HCT116 (cell line): Measurements from ENCODE around the gene CNTNAP5. TPM values are rescaled to one million over a fixed set of nuclear protein-coding genes. Genes with fewer than 3 reads are reported as not detected.

ENCODE experiments used
- ATAC-seq: fragments of 200-7000 bp; cut with Tn5 transposase; 2 replicates; pipeline ENCODE4 v1.9.1; 2020; ENCODE audit warnings: mild to moderate bottlenecking, moderate library complexity
- BruUV-seq: library from RNA; stranded (reverse); fragments of 400-500 nt; replicated peaks from 2 replicates; lab custom pipeline; 2021; lab: Mats Ljungman, UMichigan
- CTCF ChIA-PET: fragments of 300-600 bp; sonication (Branson Sonifier 250); formaldehyde crosslinking; loops from one replicate; lab custom pipeline; 2021; ENCODE audit warnings: antibody characterized with exemption; lab: Charles Lee
- POLR2A ChIA-PET: fragments of 300-600, 350-600 bp; sonication (Branson Sonifier 250); formaldehyde crosslinking; loops from one replicate; lab custom pipeline; 2021; ENCODE audit warnings: antibody characterized with exemption; lab: Charles Lee
- RAD21 ChIA-PET, 2 experiments: fragments of 300-600 bp; sonication (Branson Sonifier 250); formaldehyde crosslinking; loops; one replicate each; lab custom pipeline; 2023; ENCODE audit warnings: low total read pairs in 2 of 2; ENCODE audit not compliant: uncharacterized antibody in 2 of 2, unreplicated experiment in 2 of 2, low non-redundant PET in 1 of 2; lab: Charles Lee
- DNase-seq: peaks from one replicate; pipeline ENCODE4 v3.0.0-alpha.2; 2010; ENCODE audit warnings: low read depth, low spot score
- H2AFZ ChIP-seq: fragments of 200-600 bp; shearing (Covaris generic), sonication (generic); 2 replicates; pipeline ENCODE4 v1.6.1; 2017; ENCODE audit warnings: low read depth, mixed run types, mixed read lengths, antibody characterized with exemption, low read length; ENCODE audit not compliant: poor library complexity, severe bottlenecking
- H3K27ac ChIP-seq: 2 replicates; pipeline ENCODE4 v1.5.1; 2012; ENCODE audit warnings: low read depth, low read length
- H3K27me3 ChIP-seq: fragments of 200-600 bp; sonication (generic); 2 replicates; pipeline ENCODE4 v1.6.1; 2016; ENCODE audit warnings: mixed run types, low read length, mixed read lengths; ENCODE audit not compliant: insufficient read depth
- H3K36me3 ChIP-seq, 2 experiments: fragments of 200-500 bp in 1 of 2; fragments of 200-600 bp in 1 of 2; sonication (Bioruptor generic) in 1 of 2; sonication (generic) in 1 of 2; 2 replicates each; pipeline versions ENCODE4 v1.5.1 to v1.6.1; 2014 to 2016; ENCODE audit warnings: low read length in 2 of 2, inconsistent platforms in 1 of 2, mixed read lengths in 1 of 2, mixed run types in 1 of 2; ENCODE audit not compliant: insufficient read depth in 2 of 2, control insufficient read depth in 1 of 2
- H3K4me1 ChIP-seq, 2 experiments: fragments of 200-600 bp in 1 of 2; sonication (generic) in 1 of 2; 2 replicates each; pipeline versions ENCODE4 v1.5.1 to v1.6.1; 2012 to 2017; ENCODE audit warnings: low read length in 2 of 2, inconsistent platforms in 1 of 2, mild to moderate bottlenecking in 1 of 2, mixed read lengths in 1 of 2, mixed run types in 1 of 2, moderate library complexity in 1 of 2; ENCODE audit not compliant: insufficient read depth in 2 of 2, control insufficient read depth in 1 of 2
- H3K4me2 ChIP-seq: fragments of 200-600 bp; sonication (generic); 2 replicates; pipeline ENCODE4 v1.6.1; 2017; ENCODE audit warnings: mixed run types, low read length, mixed read lengths
- H3K4me3 ChIP-seq, 2 experiments: fragments of 200-600 bp in 1 of 2; sonication (generic) in 1 of 2; replicated peaks in 1 of 2; 2 replicates each; pipeline ENCODE4 v1.5.1; 2011 to 2016; ENCODE audit warnings: low read length in 2 of 2, control low read depth in 1 of 2, low read depth in 1 of 2, mild to moderate bottlenecking in 1 of 2, mixed read lengths in 1 of 2, mixed run types in 1 of 2
- H3K79me2 ChIP-seq: fragments of 200-600 bp; sonication (generic); 2 replicates; pipeline ENCODE4 v1.6.1; 2017; ENCODE audit warnings: mild to moderate bottlenecking, mixed run types, low read length, moderate library complexity, mixed read lengths; ENCODE audit not compliant: insufficient read depth
- H3K9ac ChIP-seq: fragments of 200-600 bp; sonication (generic); 2 replicates; pipeline ENCODE4 v1.6.1; 2016; ENCODE audit warnings: low read length, mixed read lengths
- H3K9me2 ChIP-seq: fragments of 200-600 bp; sonication (generic), shearing (Covaris generic); 2 replicates; pipeline ENCODE4 v1.6.1; 2017; ENCODE audit warnings: mixed run types, mild to moderate bottlenecking, moderate library complexity; ENCODE audit not compliant: insufficient read depth
- H3K9me3 ChIP-seq, 2 experiments: fragments of 200-500 bp in 1 of 2; fragments of 200-600 bp in 1 of 2; sonication (Bioruptor generic) in 1 of 2; sonication (generic) in 1 of 2; 2 replicates each; pipeline ENCODE4 v1.6.1; 2014 to 2017; ENCODE audit warnings: low read length in 2 of 2, mixed read lengths in 2 of 2, inconsistent platforms in 1 of 2, low read depth in 1 of 2, mild to moderate bottlenecking in 1 of 2, mixed run types in 1 of 2, moderate library complexity in 1 of 2; ENCODE audit not compliant: control insufficient read depth in 1 of 2, insufficient read depth in 1 of 2
- H4K20me1 ChIP-seq: fragments of 200-600 bp; sonication (generic), shearing (Covaris generic); 2 replicates; pipeline ENCODE4 v1.6.1; 2017; ENCODE audit warnings: mixed run types, mild to moderate bottlenecking, moderate library complexity; ENCODE audit not compliant: insufficient read depth
- ATF3 ChIP-seq: IDR thresholded peaks from 2 replicates; pipeline ENCODE4 v1.6.1; 2012
- ELF1 ChIP-seq: IDR thresholded peaks from 2 replicates; pipeline ENCODE4 v1.6.1; 2012; ENCODE audit warnings: low read depth, borderline replicate concordance
- FOSL1 ChIP-seq: IDR thresholded peaks from 2 replicates; pipeline ENCODE4 v1.6.1; 2012; ENCODE audit warnings: low read depth
- POLR2A ChIP-seq: IDR thresholded peaks from 2 replicates; pipeline ENCODE4 v1.7.0; 2011; ENCODE audit warnings: borderline replicate concordance; ENCODE audit not compliant: insufficient read depth, insufficient read length; ENCODE audit errors: extremely low read depth
- REST ChIP-seq: IDR thresholded peaks from 2 replicates; pipeline ENCODE4 v1.6.1; 2012; ENCODE audit warnings: low read depth
- SIN3A ChIP-seq: IDR thresholded peaks from 2 replicates; pipeline ENCODE4 v1.6.1; 2012; ENCODE audit warnings: low read depth
- SRF ChIP-seq: IDR thresholded peaks from 2 replicates; pipeline ENCODE4 v1.6.1; 2012; ENCODE audit warnings: low read depth
- TCF7L2 ChIP-seq: IDR thresholded peaks from 2 replicates; pipeline ENCODE4 v1.7.0; 2011; ENCODE audit warnings: borderline replicate concordance, inconsistent platforms; ENCODE audit not compliant: insufficient read depth, insufficient read length; ENCODE audit errors: extremely low read depth
- ZNF274 ChIP-seq: fragments of 200-500 bp; sonication (Bioruptor generic); IDR thresholded peaks from 2 replicates; pipeline ENCODE4 v1.6.1; 2014; ENCODE audit warnings: mild to moderate bottlenecking, low read depth, low read length, inconsistent platforms
- intact Hi-C: fragments of 100-400 bp; cut with micrococcal nuclease; formaldehyde crosslinking; loops from 2 replicates; pipeline ENCODE4 v1.10.0; 2022
- total RNA-seq: library from RNA; stranded (reverse); gene quantifications from one replicate; pipeline ENCODE4 v1.2.1, GENCODE V29; 2021; ENCODE audit not compliant: unreplicated experiment
- TF ChIP-seq, protein P1 (sequence below), 3 experiments: fragments of 200-600 bp in 1 of 3; sonication (generic) in 1 of 3; IDR thresholded peaks in 2 of 3; conservative IDR thresholded peaks in 1 of 3; 2 replicates each; pipeline ENCODE4 v1.5.1; 2012 to 2017; ENCODE audit warnings: low read depth in 2 of 3, low read length in 2 of 3, antibody characterized with exemption in 1 of 3, borderline replicate concordance in 1 of 3, control low read depth in 1 of 3, mild to moderate bottlenecking in 1 of 3, mixed read lengths in 1 of 3, mixed run types in 1 of 3, moderate library complexity in 1 of 3; ENCODE audit not compliant: insufficient read depth in 1 of 3

Gene CNTNAP5
- total RNA-seq, 1 experiment from 2014 or later, result not detected

GRCh38 chr2:124558277-124558905 lies 533.3 kb downstream of the CNTNAP5 start (continued):
- TF ChIP-seq TCF7L2, result no peak
- no peak for TF ChIP-seq SIN3A

DNA sequence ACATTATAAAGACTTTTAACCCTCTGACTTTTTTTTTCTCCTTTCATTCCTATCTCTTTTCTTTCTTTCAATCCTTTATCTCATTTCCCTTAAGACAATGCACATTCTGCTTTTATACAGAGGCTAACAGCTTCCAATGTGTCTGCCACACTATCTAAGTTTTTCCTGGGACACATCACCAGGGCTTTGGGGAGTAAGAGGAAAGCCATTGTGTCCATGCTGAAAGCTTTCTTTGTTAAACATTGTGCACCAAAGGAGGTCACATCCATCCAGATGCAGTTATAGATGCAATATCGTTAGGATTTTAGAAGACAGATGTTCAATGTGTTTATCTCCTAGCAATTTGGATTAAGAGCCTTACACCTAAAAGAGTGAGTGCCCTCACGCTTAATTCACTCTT lies 534.1 kb downstream of the CNTNAP5 start:
- no peak for ATAC-seq
- CTCF ChIA-PET, result no interaction called here
- no peak overlapping the region for H3K4me3 ChIP-seq
- H3K9ac ChIP-seq, result no peak overlapping the region
- POLR2A ChIA-PET, result no interaction called here
- RAD21 ChIA-PET, result no interaction called here
- H3K4me2 ChIP-seq, result no peak overlapping the region
- H4K20me1 ChIP-seq, result no peaks in the 10 kb centered on the region
- intact Hi-C loops, result no loop called here
- no peak for TF ChIP-seq ATF3
- no peak for TF ChIP-seq ELF1
- TF ChIP-seq ZNF274, result no peak
- no peak for TF ChIP-seq POLR2A
- no peak for TF ChIP-seq SIN3A
- TF ChIP-seq FOSL1, result no peak
- TF ChIP-seq, protein P1, sequence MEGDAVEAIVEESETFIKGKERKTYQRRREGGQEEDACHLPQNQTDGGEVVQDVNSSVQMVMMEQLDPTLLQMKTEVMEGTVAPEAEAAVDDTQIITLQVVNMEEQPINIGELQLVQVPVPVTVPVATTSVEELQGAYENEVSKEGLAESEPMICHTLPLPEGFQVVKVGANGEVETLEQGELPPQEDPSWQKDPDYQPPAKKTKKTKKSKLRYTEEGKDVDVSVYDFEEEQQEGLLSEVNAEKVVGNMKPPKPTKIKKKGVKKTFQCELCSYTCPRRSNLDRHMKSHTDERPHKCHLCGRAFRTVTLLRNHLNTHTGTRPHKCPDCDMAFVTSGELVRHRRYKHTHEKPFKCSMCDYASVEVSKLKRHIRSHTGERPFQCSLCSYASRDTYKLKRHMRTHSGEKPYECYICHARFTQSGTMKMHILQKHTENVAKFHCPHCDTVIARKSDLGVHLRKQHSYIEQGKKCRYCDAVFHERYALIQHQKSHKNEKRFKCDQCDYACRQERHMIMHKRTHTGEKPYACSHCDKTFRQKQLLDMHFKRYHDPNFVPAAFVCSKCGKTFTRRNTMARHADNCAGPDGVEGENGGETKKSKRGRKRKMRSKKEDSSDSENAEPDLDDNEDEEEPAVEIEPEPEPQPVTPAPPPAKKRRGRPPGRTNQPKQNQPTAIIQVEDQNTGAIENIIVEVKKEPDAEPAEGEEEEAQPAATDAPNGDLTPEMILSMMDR (IDR thresholded peaks at IDR 0.05 in 2 of 3, conservative IDR thresholded peaks at IDR 0.05 in 1 of 3; ENCODE audit: borderline replicate concordance in 1 of 3, insufficient read depth in 1 of 3, low read depth in 2 of 3, low read length in 2 of 3), result no peak
- TF ChIP-seq SRF, result no peak
- TF ChIP-seq REST, result no peak
- TF ChIP-seq, all 23 proteins: peak for 0
- peaks cover 10 to 14% of the 10 kb centered on the region in 2 experiments; a peak in 2 of 4 replicates for H3K9me3 ChIP-seq
- H3K27me3 ChIP-seq, result no peaks in the 10 kb centered on the region
- H3K36me3 ChIP-seq, result no peaks in the 10 kb centered on the region
- H3K79me2 ChIP-seq, result no peaks in the 10 kb centered on the region
- no peak for DNase-seq
- H2AFZ ChIP-seq, result no peak overlapping the region
- H3K27ac ChIP-seq, result no peak overlapping the region
- no peaks in the 10 kb centered on the region for H3K9me2 ChIP-seq
- no TSS peak for BruUV-seq
- H3K4me1 ChIP-seq, result no peaks in the 10 kb centered on the region
